Raji (cell line): ENCODE measurements around the gene CFAP58.

ENCODE experiments used
- POLR2A ChIP-seq: IDR thresholded peaks from 2 replicates; pipeline ENCODE4 v1.6.1; 2011; ENCODE audit warnings: low read depth, low read length, control low read depth; ENCODE audit not compliant: insufficient read depth

Gene CFAP58, protein sequence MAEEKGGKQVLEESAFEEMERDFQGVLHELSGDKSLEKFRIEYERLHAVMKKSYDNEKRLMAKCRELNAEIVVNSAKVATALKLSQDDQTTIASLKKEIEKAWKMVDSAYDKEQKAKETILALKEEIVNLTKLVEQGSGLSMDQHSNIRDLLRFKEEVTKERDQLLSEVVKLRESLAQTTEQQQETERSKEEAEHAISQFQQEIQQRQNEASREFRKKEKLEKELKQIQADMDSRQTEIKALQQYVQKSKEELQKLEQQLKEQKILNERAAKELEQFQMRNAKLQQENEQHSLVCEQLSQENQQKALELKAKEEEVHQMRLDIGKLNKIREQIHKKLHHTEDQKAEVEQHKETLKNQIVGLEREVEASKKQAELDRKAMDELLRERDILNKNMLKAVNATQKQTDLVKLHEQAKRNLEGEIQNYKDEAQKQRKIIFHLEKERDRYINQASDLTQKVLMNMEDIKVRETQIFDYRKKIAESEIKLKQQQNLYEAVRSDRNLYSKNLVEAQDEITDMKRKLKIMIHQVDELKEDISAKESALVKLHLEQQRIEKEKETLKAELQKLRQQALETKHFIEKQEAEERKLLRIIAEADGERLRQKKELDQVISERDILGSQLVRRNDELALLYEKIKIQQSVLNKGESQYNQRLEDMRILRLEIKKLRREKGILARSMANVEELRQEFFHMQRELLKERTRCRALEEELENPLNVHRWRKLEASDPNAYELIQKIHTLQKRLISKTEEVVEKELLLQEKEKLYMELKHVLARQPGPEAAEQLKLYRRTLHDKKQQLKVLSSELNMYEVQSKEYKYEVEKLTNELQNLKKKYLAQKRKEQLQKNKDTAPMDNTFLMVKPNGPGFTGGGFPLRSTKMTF

DNA sequence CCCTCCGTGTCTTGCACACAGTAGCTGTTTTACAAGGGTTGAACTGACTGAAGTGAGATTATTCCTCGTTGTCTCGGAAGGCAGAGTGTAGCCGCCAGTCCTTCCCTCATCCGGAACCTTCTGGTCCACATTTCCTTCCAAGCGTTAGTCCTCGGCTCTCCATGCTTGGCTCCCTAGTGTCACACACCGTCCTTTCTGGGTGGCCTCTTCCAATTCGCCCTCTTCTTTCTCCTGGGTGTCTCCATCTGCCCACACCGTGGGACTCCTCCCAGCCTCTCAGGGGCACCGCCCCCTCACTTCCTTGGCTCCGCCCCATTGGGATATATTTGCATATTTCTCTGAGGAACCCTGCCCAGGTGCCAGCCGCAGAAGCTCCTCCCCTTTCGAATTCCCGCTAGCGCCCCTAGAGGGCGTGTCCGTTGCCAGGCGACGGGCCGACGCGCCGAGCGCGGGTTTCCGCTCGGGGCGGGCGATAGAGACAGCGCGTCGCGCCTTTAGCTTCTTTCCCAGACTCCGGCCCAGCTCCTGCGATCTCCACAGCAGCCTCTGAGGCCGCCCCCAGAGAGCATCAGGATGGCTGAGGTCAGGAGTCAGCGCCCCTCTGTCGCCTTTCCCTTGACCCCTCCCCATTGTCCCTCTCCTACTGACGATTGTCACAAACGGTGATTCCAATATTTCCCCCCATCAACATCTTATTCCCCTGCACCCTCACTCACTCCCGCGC lies at the start of gene CFAP58:
Gene CFAP58 (plus strand): TSS at position 509 of the 724 bp plus-strand sequence. CDS start 65 bp downstream, at position 574.
- TF ChIP-seq POLR2A: no peak

DNA sequence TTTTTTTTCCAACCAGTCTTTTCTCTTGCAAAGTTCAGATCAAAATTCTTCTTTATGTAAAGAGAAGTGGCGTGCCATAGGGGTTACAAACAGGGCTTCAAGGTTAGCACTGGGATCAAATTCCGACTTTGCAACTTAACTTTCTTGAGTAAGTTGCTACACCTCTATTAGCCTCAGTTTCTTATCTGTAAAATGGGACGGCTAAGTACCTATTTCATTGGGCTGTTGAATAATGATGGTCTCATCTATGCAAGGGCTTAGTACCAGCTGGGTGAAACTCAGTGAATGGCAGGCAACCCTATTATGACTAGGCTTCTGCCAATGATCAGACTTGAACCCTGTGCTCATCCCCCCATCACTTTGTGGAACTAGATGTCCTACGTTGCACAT lies 49.3 kb upstream of the CFAP58 start:
- TF ChIP-seq POLR2A: no peak

GRCh38 chr10:104304927-104305326 lies 48.7 kb upstream of the CFAP58 start:
- no peak for TF ChIP-seq POLR2A

DNA sequence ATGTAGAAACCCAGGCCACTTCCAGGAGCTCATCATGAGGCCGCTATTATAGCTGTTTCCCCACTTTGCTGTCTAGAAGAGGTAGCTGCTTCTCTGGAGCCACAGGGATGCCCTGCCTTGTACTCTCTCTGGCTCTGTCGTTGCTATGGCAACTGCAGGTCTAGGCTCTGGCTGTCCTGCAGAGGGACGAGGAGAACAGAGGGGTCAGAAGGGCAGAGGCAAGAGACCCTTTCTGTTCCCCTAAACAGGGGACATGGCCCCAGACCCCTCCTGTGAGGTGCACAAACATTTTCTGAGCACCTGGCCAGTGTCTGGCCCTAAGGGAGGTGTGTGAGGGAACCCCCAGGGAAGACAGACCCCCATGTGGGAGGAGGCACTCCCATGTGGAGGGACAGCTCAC lies 46.7 kb upstream of the CFAP58 start:
- no peak for TF ChIP-seq POLR2A

DNA sequence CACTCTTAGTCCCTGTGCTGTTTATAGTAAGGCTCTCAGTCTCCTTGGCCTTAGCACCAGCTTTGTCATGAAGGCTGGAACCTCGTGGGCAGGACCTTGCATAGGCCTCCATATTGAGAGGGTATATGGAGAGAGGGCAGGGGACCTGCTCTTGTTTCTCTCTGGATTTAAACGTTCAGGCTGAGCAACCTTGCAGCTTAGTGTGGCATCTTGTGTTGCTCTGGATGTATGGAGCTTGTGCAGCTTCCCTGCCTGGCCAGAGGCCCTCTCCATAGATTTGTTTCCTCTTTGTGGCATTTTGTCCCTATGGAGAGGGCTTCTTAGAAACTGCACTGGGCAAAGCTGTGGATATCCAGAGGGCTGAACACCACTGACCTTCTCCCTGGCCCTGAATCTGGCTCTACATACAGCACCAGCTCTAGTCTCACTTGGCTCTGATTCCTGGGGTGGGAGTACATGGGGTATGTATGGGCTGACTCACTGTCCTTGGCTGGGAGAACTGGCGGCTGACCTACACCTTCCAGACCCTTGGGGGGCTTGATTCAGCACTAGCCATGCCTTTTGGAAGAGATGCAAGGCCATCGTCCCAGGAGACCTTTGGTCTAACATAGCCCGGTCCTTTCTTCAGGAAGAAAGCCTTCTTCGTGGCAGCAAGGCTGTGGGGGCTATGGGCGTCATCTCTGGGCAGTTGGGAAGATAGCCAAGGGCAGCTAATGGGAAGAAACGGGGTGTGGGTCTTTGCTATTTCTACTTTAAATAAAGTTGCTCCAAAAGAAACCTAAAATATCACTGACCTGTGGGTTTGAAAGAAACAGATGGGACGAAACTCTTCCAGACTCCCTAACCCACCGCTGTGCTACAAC lies 45.8 kb upstream of the CFAP58 start:
- TF ChIP-seq POLR2A: no peak

DNA sequence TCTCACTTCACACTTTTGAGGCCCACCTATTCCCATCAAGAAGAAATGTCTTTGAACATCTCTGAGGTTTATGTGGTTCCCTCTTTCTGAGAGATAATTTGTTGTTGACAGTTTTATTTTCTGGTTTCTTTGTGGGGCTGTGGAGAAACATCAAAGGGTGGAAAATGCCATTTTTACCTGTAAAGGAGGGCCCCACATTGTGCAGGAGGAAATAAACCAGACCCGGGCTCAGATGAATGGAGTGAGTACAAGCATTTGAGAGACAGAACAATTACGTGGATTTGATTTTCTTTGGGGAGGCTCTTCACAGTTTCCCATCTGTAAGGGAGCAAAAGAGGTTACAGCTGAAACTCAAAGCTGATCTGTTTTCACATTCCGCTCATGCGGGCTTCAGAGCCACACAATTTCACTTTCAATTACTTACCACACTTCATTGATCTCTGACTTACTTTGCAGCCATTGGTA lies 45.2 kb upstream of the CFAP58 start:
- no peak for TF ChIP-seq POLR2A

DNA sequence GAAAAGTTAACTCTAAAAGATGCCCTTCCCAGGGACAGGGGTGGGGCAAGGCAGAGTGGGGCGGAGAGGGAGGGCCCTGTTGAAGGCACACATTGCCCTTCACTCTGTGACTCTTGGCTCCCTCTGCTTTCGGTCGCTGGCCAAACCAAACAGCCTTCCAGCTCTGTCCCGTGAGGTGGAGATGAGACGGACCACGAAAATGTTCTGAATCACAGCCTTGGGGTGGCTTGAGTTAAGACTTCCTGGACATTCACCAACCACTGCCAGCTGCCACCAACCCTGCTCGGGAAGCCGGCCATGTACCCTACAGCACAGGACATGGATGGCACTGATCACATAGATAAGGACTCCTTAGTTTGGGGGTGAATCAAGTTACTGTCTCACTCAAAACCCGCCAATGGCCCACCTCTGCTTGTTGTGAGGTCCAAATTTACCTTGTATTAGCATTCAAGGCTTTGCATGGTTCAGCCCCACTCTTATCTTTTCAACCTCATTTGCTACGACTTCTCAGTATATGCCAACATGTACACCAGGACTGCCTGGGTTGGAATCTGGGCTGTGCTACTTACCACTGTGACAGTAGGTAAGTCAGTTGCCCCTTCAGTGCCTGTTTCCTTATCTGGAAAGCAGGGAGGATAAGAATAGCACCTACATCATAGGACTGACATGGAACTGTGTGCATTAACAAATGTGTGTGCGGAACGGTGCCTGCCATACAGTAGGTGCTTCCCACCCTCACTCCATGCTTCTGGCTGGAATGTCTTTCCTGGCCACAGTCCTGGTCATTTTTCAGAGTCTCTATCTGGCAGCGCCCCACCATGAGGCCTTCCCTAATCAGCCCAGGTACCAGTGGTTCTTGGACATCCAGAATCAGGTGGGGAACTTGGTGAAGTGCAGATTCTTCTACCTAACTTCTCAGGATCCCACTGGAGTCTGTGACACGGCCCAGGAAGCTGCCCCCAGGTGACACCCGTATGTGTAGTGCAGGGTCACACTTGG lies 43.4 kb upstream of the CFAP58 start:
- no peak for TF ChIP-seq POLR2A

- no peak for TF ChIP-seq POLR2A
Measured at GRCh38 chr10:104311184-104311720, 42.4 kb upstream of the CFAP58 start.

- no peak for TF ChIP-seq POLR2A
Measured at GRCh38 chr10:104314591-104315485, 38.8 kb upstream of the CFAP58 start.

GRCh38 chr10:104315486-104315921 lies 38.1 kb upstream of the CFAP58 start:
- TF ChIP-seq POLR2A: no peak

DNA sequence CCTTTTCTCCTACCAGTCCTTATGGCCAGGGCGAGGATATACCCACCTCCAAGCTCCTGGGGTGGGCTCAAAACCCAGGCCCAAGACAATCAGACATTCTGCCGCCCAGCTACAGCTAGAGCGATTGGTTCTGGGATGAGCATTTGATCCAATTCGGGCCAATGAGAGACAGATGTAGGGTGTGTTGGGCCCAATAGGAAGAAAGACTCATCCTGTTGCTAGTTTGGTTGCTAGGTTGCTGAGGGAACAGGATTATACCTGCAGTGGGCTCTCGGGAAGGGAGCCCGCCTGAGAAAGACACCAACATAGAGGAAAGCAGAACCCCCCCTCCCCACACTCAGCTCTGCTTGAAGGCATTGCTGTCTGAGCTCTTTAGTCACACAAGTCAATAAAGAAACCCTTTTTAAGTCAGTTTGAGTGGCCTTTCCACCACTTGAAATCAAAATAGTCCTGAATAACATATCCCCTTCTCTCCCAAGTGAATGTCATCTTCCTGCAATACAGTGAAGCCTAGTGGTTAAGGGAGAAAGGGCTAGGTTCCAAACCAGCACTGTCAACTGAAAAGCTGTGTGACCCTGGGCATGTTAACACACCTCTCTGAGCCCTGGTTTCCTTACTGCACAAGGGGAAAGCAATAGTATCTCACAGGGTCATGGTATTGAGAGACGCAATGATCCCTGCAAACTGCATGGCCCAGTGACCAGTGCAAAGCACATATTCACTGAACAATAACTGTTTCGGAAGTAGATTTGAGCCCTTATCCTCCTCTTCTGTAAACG lies 37.1 kb upstream of the CFAP58 start:
- no peak for TF ChIP-seq POLR2A
